Stimulated activated CD8-positive, alpha-beta memory T cell treated with anti-CD3 and anti-CD28 coated beads, Interleukin-4, amount 100 ng/mL, for 4 hours (primary cell): Measurements from ENCODE around the gene RGS3.

ENCODE experiments used
- DNase-seq, 2 donors: peaks; one replicate each; pipeline ENCODE4 v3.0.0-alpha.2; 2020; ENCODE audit warnings: low read depth in 2 of 2, low spot score in 1 of 2

The RGS3 gene

DNA sequence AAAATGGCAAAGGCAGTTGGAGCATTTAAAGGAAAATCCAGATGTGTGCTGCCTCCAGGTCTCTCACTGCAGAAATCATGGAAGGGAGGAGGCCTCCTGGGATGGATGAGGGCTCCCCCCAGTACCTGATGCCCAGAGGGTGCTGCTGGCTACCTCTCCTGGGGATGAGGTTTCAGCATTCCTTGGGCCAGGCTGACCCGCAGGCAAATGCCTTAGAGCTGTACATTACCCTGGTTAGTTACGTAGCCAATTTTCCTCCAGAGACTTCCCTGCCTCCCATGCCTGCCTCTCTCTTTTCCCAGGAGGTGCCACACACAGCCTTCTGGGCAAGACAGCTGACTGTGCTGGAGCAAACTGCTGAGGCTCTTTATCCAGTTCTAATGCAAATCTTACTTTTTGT is 65.3 kb downstream of the RGS3 start:
- DNase-seq = no peak

DNA sequence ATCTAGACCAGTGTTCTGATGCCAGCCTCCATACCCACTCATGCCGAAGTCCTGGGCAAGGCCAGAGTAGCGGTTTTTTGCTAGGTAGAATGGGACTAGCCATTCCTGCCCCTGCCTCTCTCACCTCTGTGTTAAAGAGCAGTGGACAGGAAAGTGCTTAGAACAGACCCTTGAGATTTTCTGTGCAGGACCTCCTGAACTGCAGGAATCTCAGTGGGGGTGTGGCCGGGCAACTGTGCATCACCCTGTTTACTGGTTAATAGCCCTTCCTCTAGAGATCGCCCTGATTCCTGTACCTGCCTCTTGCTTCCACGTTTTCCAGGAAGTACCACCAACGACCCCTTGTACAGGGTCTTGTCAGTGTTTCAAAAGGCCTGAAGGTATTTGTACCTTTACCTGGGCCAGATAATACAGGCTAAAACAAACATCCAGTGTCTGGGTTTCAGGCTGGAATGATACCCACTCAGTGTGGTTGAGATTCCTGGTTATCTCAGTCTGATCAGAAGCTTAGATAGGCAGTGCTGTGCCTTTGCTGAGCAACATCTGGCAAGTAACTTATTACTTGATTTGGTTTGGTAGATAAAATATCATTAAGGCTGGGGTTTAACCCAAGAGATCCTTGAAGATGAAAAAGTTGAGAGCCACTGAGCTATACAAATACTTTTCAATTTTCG is 65.9 kb downstream of the RGS3 start:
- DNase-seq = no peak

DNA sequence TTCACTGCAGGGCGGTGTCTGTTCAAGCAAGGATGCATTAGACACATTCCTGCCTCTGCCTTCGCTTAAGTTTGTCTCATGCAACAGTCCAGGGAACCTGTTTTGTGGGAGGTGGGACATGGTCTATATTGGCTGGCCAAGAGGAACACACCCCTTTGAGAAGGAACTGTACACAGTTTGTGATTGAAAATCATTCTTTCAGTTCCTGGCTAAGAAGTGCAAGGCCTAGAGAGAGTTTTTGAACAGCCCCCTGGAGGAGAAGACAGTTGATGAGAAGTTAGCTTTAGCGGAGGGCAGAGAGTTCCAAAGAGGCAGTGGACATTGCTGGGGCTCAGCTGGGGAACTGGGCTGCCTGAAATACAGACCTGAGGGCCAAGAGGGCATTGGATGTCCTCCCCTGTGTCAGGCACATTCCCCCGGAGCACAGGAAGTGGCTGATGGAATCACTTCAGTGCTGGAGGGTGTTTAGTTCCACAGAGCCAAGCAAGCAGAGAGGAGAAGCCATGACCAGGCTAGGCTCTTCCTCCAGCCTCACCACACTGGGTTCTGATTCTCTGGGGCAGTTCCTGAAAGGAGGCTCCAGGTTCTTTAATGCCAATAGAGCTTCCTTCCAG is 66.6 kb downstream of the RGS3 start:
- no peak for DNase-seq

DNA sequence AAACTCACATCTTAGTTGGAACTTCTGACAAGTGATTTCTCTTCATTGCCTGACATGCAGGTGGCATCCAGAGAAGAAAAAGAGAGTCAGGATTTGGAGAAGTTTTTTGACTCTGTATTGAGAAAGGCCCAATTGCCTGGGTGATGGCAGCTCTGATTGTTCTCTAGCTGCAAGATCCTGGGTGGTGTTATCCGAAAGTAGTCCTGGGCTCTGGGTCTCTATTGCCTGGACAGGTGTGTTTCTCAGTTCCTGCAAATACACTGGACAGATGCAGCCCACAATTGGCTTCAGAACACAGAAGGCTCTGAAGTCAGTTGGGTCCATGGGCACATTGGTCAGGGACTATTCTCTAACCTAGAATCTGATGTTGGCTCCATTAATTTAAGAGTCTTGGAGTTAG is 67.4 kb downstream of the RGS3 start:
- DNase-seq = no peak

DNA sequence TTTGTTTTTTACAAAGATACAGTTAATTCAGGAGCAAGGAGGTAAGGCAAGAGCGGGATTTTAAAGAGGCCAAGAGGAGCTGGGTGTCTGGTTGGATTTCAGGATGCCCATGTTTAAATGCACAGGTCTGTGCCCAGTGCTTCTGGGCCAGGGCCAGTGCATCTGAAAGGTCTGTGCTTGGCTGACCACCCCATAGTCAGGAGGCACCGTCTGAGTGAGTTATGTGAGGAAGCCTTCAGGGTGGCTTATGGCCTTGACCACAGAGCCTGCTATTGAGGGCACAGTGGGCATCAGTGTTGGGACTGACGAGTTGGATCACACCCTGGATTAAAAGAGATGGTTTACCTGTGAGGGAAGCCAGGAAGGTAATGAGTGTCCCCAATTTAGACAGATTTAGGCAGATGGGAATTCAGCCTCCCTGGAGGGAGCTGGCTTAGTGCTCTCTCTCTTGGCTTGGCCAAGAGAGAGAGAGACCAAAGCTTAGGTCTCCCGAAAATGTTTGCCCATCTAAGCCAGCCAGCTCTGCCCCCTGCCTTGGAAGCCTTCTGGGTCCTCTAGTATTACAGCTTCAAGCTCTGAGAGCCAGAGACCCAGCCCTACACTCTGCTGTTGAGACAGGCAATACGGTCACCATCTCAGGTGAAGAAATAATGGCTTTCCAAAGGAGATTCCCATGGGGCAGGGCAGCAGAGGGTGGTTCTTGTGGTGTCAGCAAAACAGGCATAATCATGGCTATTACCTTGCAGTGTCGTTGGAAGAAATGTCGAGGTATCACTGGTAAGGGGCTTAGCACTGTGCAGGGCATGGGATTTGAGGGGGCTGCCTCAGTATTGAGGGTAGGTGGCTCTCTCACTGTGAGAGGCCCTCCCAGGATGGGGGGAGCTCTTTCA is 68.6 kb downstream of the RGS3 start:
- DNase-seq = no peak

DNA sequence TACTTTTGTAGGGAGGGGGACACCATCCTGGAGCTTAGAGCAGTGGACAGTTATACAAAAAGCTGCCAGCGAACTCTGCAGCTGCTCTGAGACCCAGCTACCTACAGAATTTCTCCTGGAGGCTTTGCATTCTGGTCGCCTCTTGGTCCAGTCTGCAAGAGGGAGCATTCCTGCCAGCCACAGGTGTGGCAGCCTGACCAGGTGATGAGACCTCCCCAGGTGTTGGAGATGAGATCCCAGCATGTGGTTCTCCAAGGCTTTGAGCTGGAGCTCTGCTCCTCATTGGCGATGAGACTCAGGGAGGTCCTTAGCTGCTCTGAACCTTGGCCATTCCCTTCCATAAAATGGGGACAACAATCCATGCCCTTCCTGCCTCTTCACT is 69.3 kb downstream of the RGS3 start:
- DNase-seq = no peak

DNA sequence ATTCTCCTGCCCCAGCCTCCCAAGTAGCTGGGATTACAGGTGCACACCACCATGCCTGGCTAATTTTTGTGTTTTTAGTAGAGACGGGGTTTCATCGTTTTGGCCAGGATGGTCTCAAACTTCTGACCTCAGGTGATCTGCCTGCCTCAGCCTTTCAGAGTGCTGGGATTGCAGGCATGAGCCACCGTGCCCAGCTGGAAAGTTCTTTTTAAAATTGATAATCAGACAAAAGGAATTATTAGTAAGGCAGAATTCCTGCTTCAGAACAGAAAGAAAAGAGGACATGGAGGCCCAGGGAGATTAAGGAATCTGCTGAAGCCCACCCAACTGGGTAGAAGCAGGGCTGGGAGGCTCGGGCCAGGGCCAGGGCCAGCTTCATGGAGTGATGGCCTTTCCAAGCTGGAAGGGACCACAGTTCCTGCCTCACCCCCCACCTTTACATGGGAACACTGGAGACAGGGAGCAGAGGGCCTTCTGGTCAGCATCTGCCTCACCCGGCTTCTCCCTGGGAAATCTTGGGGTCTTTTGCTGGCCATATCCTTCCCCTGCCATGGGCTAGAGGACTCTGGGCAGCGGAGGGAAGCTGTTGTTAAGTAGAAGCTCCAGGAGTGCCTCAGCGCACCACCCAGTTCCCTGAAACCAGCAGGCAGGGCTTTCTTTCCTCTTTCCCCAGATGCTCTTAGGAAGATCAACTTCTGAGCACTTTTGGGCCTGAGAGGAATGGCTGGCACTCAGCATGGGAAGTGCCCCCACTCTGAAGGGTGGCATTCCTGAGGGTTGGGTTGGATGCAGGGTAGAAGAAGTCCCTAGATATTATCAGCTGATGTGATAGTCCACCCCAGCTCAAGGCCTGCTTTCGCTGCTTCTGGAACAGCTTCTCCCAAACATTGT is 70.1 kb downstream of the RGS3 start:
- no peak for DNase-seq

DNA sequence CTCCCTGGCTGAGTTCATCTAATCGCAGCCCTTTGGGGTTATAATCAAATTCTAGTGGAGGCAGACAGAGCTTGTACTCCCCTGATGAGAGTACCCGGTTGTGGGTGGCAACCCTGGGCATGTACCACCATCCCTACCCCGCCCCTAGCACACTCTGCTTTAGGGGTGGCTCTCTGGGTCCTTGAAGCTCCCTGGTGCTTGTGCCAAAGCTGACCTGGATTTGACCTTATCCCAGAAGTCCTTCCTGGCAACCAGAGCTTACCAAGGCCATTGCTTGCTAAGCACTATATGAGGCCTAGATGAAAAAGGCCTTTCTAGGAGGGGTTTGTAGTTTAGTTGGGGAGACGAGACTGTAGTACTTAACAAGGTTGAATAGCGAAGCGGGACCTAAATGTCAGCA is 72.2 kb downstream of the RGS3 start:
- DNase-seq = no peak

DNA sequence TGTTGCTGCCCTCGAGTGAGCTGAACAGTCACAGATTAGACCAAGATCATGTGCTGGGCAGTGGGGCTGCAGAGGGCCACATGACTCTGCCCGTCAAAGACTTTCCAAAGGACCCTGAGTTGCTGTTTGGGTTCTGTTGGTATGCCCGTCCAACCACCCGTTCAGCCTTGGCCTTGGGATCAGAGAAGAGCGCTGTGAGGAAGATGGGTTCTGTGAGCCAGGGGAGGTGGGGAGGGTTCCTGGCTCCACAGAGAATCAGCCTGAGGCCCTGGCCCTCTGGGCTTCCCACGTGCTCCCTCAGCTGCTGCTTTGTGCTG is 72.6 kb downstream of the RGS3 start:
- no peak for DNase-seq

DNA sequence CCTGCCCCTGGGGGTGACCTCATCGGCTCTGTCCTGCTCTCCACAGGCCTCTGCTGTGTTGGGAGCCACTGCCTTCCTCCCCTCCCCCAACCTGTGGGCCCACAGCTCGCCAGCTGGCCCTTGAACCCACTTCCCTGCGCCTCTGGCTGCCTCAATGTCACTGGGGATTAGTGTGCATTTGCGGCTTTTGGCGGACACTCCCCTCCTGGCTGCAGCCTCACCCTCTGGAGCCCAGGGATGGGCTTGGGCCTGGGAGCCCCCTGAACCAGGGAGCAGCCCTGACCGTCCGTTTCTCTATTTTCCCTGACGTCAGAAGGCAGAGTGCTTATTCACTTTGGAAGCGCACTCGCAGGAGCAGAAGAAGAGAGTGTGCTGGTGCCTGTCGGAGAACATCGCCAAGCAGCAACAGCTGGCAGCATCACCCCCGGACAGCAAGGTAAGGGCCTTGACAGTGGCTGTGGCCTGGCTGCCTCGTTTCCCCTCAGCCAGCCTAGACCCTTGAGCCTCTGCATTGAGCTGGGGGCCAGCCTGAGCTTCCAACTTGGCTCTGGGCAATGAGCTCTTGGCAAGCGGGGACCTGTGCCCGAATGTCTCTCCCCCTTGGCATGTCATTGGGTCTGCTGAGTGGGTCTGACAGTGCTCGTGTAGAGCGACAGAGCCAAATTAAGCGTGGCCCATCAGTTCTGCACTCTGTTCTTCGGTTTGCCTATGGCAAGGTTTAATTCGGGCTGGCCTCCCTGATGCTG is 73.1 kb downstream of the RGS3 start:
- no peak for DNase-seq

DNA sequence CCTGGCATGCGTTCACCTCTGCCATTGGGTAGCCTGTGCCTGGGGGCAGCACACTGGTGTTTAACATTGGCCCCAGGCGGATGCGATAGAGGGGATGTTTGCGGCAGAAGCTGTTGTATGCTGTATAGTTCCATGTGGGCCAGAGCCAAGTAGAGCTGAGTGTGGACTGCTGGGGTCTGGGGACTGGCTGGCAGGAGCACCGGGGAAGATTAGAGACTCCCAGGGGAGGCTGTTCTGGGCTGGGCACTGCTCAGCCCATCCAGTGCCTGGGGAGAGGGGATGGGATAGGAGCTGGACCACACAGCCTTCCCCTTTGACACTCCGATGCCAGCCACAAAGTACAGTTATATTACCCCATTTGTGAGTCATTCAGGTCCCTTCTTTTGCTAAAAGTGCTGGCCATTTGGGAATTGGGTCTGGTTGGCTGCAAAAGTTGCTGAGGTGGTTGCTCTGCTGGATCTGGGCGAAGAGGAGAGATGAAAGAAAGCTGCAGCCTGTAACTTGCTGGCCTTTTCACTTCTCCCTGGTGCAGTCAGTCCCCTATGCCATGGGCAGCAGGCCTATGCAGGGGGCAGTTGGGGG is 73.8 kb downstream of the RGS3 start:
- DNase-seq = no peak

DNA sequence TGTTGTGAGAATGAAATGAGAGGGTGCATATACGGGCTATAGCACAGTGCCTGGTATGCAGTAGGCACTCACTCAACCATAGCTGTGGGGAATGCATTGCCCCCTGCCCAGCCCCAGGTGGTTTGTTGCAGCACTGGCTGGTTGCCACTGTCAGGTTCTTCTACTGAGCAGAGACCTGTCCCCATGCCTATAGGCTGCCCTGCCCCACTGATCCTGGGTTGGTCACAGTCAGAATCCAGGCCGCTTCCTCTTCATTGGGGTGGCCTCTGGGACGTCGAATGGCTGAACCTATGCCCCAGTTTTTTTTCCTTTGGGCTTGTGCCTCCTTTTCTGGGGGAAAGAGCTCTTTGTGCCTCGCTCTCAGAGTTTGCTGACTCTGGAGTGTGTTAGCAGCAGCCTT is 74.6 kb downstream of the RGS3 start:
- no peak for DNase-seq

DNA sequence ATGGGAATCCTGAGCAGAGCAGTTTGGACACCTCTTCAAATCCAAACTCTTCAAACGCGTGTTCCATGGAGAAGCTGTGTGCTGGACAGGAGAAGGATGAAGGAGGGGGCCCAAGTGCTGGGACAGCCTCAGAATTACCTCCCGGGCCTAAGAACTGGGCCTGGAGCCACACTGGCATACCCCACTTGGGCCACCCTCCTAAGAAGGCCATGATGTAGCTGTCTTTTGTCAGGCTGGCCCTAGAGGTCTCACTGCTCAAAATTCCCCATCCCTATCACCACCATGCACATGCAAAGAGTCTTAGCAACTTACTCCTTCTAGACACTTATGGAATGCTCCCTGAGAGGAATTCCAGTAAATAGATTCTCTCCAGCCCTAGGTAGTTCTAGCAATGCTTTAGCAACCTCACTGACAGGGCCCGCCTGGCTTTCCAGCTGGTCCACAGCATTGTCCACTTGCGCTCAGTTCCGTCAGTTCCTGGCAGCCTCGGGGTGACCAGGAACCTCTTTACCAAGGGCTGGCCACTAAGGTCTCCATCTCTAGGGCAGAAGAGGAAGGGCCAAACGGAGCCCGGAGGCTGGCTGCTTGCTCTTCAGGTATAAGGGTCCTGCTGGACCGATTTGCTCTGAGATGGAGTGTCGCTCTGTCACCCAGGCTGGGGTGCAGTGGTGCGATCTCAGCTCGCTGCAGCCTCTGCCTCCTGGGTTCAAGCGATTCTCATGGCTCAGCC is 75.3 kb downstream of the RGS3 start:
- no peak for DNase-seq

DNA sequence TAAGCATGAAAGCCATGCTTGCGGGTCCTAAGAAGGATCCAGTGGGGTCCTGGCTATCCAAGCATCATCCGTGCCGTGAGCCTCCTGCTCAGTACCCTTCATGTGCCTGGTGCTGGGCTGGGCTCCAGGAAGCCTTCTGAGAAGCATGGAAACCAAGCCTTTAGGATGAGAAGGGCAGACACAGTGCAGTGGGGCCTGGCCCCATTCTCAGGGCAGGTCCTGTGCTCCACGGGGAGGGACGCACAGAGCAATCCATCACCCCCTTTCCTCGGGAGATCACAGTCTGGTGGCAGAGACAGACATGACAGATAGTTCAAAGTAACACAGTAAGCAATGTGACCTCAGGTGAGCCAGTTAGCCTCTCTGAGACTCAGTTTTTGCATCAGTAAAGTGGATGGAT is 76.9 kb downstream of the RGS3 start:
- no peak for DNase-seq

DNA sequence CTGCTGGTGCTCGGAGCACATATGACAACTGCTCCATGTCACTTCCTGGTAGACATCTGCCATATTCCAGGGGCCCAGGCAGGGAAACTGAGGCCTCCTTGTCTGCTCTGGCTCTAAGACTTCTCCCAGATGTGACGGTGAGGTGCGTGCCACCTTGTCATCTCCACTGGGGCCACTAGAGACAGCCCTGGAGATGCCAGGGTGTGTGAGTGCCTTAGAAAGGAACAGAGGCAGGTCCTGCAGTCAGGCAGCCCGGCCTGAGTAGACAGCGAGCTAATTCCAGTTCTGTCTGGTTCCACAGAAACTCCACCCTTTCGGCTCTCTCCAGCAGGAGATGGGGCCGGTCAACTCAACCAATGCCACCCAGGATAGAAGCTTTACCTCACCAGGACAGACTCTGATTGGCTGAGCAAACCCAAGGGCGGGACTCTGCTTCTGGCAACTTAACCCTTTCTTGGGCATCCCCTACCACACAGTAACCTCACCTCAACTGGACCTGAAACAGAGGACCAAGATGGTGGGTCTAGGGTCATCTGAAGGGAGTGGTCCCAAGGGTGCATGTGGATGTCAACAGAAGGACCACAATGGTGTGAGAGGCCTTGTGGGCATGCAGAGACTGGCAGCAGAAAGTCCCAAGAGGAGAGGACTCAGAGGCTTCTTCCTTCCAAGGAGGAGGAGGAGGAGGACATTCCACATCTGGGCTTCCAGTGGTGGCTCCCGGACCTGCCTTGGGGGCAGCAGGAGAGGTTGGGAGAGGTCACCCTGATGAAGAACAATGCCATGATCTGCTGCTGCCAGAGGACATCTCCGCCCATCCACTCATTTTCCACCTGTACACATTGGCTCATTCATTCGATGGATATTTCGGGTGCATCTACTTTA is 77.7 kb downstream of the RGS3 start:
- no peak for DNase-seq

DNA sequence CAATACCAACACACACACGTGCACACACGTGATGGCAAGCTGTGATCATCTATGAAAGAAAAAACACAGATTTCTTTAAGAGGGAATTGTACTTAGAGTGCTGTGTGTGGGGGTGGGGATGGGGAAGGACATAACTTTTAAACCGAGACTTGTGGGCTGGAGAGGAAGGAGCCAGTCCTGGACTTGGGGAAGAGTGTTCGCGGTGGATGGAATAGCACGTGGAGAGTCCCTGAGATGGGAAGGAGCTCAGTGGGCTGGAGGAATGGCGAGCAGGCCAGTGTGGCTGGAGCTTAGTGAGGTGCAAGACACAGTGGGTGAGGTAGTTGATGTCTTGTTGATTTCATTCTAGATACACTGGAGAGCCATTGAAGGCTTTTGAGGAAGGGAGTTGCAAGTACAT is 78.5 kb downstream of the RGS3 start:
- no peak for DNase-seq

DNA sequence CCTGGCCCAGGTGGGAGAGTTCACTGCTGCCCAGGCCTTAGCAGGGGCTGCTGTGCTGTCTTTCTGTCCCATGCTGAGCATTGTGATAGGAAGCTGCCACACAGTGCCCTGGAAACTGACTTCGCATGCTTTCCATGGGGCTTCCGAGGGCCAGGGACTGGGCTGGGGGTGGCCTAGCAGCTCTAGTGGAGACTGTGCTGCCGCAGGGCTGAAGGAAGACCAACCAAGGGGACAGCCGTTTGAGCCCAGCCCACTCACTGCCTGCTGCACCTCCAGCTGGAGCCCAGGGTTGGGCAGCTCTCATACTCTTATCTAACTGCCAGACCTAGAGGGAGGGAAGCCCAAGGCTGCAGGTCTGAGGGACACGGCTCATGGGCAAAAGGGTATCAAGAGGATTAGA is 79.2 kb downstream of the RGS3 start:
- no peak for DNase-seq

DNA sequence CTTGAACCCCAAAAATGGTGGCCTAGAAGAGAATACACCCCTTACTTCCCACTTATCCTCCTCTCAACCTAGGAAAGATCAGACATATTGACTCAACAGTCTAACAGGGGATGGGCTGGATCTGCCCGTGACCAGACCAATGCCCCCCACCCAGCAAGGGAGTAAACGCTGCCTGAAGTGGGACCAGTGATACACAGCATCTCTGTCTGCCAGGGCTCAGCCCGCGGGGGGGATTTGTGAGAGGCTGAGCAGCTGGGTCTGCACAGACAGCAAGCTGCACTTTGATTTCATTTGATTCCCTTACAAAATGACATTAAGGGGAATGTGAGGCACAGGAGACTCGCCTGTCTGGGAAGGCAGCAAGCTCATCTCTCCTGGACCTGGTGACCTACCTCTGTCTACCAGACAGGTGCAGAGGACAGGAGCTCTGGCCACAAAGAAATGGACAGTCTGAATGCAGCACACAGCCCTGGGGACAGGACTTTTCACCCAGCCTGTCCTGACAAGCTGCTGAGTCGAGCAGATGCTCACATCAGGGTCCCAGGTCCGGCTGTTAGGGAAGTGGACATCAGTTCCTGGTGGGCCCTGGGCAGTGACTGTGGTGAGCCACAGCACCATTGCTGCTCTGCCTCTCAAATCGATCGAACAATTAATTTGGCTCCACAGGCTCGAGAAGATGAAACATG is 79.9 kb downstream of the RGS3 start:
- DNase-seq = no peak
